Fibroblast of peridontal ligament (primary cell): Measurements from ENCODE around the gene FCRLA.
"Not testable (repeated sequence)": the region's sequence is repeated elsewhere in the genome, so short reads cannot be mapped to it uniquely, and the experiment has no call there.

Experiments used
- DNase-seq: peaks from one replicate; pipeline ENCODE4 v3.0.0-alpha.2; 2010; ENCODE audit errors: extremely low read depth

FCRLA gene

DNA sequence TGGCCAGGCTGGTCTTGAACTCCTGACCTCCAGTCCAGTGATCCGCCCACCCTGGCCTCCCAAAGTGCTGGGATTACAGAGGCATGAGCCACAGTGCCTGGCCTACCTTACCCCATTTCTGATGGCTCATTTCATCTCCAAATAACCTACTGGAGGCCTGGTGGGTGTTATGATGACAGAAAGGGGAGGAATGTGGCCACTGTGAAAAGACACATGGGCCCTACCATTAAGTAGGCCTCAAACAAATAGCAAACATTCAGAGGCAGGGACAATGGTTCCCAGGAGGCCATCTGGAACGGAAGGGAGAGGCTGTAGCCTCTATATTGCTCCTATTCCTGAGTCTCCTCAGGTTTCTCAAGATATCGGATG lies 932 bp upstream of the FCRLA start:
- DNase-seq: no peak

DNA sequence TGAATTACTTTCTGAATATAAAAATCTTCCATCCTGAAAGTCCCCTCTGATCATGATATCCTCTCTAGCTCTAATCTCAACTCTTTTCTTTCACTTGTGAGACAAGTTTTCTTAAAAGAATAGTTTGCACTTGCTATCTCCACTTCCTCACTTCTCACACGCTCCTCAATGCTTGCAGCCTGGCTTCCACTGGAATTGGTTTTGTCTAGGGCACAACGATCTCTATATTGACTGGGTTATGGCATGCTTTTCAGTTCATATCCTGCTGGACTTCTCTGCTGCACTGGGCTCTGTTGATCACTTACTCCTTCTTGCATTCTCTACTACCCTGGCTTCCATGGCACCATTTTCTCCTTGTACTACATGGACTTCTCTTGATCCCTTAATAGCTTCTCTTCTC lies 474 bp downstream of the FCRLA start:
- no peak for DNase-seq

DNA sequence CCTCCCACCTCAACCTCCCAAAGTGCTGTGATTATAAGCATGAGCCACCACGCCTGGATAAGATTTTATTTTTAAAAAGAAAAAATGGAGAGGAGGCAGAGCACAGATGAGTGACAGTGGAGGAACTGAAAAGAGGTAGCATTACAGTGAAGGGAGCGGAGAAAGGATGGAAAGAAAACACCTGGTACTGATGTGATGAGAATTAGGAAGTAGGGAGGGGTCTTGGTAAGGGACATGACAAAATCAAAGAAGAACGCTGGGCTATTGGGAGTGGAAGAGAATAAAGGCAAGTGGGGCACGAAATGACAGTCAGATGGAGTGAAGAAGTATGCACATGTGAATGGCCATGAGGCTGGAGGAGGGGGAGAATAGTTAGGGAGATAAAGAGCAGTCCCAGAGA lies 2.3 kb downstream of the FCRLA start:
- no peak for DNase-seq

DNA sequence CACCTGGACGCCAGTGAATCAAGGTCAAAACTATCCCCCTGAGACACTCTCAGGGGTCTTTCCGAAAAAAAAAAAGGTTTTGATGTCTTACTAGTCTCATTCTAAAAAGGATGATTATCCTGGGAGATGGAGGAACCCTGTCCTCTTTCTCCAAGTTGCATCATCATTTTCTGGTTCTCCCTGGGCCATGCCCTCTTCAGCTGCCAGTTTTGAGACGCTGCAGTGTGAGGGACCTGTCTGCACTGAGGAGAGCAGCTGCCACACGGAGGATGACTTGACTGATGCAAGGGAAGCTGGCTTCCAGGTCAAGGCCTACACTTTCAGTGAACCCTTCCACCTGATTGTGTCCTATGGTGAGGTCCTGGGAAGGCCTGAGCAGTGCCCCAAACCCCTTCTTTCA lies 3.5 kb downstream of the FCRLA start:
- no peak for DNase-seq

DNA sequence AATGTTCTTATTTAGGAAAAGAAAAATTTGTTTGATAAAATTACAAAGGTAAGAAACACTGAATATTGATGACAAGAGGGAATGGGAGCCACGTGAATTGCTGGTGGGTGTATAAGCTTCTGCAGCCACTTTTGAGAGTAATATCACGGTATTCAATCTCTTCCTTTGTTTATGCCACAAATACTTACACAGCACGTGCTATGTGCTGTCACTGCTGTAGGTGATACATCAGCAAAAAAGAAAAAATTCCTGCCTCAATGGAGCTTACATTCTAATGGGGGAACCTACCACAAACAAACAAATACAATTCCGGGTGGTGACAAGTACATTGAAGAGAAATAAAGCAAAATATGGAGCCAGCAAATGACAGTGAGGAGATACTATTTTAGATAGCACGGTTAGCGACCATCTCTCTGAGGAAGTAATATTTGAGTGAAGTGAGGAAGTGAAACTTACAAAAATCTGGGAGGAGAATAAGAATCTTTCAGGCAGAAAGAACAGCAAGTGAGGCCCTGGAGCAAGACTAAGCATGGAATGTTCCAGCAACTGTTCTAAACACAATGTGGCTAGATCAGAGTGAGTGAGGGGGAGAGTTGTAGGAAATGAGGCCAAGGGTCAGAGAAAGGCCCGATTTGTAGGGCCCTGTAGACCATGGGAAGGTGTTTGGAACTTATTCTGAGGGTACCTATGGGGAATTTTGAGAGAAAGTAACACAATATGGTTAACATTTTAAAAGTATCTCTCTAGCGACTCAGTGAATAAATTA lies 11.7 kb downstream of the FCRLA start:
- no peak for DNase-seq

DNA sequence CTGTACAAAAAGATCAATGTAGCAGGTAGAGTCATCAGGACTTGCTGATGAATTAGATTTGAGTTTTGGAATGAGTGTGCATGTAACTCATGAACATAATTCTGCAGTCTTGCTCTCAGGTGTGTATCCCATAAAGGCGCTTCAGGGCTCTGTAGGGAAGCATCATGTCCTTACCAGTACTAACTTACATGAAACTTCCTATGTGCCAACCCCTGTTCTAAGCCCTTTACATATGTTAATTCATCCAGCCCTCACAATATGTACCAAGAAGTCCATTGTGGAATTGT lies 12.2 kb downstream of the FCRLA start:
- DNase-seq: no peak

DNA sequence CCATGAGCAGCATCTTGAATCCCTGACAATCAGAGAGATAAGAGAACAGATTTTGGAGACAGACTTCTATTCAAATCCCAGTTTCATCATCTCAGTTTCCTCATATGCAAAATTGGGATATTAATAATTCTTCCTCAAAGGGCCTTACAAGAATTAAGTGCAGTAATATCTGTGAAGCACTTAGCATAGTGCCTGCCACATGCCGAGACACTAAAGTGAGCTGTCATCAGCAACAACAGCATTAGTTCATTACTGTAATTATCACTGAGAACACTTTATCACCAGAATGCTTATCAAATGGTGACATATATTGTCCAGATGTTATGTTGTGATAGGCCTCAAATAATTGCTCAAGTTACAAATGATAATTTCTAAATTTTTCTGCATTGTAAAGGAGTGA lies 13.4 kb downstream of the FCRLA start:
- no peak for DNase-seq

DNA sequence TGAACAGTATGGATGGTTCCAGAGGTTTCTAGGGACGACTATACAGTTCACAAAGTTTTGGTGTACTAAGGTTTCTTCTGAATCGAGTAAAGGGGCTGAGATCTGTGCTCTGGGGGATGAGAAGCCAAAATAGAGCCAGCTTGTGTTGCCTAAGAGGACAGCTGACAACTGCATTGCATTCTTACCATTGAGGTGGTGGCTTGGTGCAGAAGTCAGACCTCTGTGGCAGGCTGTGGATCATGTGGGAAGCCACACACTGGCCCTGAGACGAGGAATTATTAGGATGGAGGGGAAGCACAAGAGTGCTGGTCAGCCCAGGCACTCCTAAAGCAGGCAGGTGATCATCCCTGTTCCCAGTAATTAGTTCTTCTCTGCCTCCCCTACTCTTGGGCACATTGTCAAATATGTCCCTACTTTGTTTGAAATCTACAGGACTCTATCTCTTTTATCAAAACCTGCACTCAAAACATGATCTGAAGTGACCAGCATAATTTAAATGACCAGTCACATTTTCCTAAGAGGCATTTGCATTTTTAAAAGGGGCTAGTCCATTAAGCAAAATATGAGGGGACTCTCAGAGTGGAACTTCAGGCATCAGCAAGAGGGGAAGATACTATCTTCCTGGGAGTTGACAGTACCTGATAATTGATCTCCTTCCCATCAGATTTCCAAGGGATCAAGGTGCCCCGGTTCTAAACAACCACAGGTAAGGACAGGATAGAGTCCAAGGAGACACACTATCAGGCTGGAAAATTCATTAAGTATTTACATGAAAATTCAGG lies 14.1 kb downstream of the FCRLA start, which contains the start of gene FCRLB:
TSS of gene FCRLB (plus strand) at position 589 of the 782 bp plus-strand sequence. CDS start 1,129 bp downstream, outside the sequence.
- DNase-seq: no peak

DNA sequence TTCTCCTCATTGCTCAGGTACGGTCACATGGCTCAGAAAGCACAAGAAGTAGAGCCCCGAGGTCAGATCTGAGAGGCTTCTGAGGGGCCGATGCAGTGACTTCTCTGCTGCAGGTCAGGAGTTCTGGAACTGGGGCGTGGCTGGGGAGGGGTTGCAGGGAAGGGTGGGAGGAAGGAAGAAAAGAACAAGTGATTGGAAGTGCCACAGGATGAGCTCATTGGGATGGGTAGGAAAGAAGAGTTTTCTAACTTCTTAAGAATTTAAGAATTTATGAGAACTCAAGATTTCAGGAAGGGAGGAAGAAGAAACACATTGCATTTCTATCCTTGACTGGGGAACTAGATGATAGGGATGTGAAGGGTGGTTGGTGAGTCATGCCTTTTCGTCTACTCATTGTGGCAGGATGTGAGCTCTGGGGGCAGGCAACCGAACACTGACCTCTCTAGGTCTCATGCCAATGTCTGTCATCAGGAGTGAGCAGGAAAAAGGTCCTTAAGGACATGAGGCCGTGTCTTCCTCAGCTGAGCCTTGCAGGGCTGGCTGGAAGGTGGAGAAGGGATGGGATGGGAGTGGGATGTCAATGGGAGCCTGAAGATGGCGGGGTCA lies 14.8 kb downstream of the FCRLA start:
- peak; percentile 71 for DNase-seq

DNA sequence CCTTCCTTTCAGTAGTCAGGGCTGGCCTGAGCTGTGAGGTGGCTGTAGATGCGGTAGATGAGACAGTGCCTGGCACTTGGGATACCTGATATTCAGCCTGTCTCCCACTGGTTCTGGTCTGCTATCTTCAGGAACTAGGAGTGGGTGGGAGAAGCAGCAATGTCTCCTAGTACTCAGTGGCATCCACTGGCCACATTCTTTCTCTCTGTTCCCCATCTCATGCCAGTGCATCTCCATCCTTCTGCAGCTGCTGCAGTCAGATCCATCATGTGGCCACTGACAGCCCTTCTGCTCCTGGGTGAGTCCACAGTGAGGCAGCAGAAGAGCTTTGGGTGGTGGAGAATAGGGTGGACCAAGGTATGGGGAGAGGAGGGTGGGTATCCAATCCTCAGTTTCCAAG lies 15.4 kb downstream of the FCRLA start:
- no peak for DNase-seq

DNA sequence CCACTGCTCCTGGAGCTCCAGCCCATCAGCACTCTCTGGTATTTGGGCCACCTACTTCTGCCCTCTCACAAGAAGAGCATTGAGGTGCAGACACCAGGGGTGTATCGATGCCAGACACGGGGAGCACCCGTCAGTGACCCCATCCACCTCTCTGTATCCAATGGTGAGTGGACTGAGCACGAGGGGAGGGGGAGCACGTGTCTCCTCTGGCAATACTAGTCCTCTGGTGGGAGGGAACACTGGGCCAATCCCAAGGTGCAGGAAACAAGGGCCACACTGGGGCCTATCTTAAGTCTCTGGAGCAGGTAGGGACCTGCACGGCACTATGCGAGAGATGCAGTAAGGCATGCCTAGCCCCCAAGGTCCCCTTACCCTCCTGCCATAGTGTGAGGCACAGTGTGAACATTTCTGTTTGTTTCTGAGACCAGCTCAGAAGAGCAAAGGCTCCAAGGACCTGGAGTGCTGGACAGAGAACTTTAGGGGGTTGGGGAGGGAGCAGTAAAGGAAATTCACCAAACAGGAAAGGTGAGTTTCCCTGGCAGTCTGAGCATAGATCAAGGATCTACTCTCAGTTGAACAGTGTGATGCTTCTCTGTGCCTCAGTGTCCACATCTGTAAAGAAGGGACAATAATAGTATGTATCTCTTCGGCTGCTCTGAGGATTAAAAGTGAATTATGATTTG lies 16.6 kb downstream of the FCRLA start:
- DNase-seq: no peak

DNA sequence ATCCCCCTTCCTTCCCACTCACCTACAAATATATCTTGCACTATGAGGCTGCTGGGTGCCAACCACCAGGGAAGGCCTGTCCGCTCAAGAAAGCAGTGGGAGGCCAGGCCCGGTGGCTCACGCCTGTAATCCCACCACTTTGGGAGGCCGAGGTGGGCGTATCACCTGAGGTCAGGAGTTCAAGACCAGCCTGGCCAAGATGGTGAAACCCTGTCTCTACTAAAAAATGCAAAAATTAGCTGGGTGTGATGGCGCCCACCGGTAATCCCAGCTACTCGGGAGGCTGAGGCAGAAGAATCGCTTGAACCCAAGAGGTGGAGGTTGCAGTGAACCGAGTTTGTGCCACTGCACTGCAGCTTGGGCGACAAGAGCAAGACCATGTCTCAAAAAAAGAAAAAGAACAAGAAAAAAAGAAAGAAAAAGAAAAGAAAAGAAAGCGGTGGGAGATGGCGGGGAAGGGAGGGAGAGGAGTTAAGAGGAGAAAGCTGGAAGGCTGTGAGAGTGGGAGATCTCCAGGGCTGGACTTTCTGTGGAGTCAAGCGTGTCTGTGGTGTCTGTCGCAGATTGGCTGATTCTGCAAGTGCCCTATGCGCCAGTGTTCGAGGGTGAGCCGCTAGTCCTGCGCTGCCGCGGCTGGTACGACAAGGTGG lies 18.4 kb downstream of the FCRLA start:
- not testable (repeated sequence) for DNase-seq

DNA sequence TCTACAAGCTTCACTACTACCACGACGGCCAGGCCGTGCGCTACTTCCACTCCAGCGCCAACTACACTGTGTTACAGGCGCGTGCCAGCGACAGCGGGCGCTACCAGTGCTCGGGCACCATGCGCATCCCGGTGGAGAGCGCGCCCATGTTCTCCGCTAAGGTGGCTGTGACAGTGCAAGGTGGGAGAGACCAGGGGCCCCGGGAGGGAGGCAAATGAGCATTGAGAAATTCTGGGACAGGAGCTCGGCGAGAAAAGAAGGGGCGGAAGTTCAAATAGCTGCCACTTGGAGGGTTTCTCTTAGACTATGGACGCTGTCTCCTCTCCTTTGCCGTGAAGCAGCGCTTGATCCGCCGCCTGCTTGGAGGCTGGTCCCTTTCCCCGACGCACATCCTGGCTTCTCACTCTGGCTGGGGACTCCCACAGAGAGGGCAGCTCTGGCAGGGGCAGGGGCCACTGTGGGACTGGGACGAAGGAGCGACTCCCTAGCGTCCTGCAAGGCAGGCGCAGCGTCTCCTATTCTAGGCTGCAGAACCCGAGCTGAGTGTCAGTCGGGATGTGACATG lies 19.0 kb downstream of the FCRLA start:
- DNase-seq: peak; percentile 49

DNA sequence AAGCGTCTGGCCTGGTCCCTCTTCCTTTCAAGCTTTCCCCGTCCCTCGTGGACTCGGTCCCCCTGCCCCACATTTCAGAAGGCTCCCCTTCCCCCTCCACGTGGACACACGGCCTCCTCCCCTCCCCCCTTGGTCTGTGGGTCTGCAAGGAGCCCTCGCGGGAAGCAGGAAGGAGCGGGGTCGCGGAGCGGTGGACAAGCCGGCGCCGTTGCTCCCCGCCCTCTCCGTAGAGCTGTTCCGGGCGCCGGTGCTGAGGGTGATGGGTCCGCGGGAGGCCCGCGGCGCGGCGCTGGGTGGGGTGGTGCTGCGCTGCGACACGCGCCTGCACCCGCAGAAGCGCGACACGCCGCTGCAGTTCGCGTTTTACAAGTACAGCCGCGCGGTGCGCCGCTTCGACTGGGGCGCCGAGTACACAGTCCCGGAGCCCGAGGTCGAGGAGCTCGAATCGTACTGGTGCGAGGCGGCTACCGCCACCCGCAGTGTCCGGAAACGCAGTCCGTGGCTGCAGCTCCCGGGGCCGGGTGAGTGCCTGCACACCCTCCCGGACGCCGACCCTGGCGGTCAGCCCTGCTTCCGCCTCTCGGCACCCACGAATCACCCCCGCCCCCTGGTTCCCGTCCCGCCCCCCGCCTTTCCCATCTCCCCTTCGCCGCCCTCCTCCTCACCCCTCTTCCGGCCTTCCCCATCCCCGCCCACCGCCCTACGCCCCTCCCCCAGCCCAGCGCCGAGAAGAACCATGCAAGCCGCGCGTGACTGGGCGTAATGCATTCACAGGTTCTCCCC lies 19.6 kb downstream of the FCRLA start:
- peak; percentile 78 for DNase-seq

DNA sequence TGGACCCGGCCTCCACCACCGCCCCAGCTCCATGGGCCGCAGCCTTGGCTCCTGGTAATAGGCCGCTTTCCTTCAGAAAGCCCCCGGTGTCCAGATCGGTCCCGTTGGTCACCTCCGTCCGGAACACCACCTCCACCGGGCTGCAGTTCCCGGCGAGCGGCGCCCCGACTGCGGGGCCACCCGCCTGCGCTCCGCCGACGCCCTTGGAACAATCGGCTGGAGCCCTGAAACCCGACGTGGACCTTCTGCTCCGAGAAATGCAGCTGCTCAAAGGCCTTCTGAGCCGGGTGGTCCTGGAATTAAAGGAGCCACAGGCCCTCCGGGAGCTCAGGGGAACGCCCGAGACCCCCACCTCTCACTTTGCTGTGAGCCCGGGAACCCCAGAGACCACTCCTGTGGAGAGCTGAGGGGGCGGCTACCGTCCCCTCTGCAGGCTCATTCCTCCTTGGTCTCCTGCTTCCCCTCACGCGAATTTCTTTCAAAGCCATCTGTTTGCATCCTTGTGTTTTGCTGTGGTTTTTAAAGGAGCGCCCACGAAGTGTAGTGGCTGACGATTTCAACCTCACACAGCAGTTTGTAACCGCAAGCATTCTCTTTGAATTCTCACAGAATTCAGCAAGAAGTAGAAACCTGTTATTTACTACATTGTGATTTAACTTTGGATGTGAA lies 20.4 kb downstream of the FCRLA start:
- DNase-seq: peak; percentile 87

DNA sequence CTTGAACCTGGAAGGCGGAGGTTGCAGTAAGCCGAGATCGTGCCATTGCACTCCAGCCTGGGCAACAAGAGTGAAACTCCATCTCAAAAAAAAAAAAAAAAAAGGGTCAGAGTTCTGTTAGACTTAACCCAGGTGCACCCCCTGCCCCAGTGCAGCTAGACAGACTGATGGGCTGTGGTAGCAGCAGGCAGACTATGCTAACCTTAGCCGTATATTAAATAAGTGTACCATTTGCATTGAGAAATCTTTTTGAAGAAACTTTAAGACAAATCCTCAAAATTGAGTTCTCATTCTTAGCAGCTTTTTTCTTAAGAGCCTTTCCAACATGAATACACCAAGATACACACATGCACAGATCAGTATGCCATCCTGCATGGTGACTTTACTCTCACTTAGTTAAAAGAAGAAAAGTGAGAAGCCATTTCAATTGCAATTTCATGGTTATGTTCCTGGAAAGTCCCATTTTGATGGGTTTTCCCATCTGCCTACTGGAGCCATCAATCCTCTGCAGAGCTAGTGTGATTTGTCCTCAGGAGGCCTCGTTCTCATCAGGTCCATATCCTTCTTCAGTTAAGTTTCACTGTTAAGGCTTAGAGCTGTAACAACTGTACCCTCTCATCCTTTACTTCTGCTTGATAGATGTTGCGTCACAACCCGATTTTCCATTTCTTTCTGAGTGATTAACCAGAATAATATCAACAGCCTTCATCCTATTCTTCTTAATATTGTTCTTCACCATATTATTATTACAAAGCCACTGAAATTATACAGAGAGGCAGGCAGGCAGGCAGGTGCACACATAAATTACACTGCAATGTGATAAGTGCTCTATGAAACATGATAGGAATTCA lies 21.6 kb downstream of the FCRLA start:
- DNase-seq: no peak

DNA sequence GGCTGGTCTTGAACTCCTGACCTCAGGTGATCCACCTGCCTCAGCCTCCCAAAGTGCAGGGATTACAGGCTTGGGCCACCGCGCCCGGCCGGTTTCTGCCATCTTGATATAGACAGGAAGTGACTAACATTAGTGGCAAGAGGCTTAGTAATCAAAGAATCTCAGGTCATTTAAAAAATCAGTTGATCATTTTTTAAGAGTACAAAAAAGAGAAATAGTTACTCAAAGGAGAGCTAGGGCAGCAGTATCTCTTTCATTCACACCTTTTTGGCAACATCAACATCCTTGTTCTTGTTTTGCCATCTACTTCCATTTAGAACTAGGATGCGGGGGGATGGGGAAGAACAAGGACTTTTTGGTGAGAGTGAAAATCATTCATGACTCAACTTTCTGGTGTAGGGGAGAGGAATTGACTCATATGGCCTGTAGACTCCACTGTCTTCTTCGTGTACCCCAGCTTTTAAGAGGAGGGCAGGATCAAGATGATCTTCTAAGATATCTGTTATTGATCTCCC lies 23.1 kb downstream of the FCRLA start:
- DNase-seq: peak; percentile 26

DNA sequence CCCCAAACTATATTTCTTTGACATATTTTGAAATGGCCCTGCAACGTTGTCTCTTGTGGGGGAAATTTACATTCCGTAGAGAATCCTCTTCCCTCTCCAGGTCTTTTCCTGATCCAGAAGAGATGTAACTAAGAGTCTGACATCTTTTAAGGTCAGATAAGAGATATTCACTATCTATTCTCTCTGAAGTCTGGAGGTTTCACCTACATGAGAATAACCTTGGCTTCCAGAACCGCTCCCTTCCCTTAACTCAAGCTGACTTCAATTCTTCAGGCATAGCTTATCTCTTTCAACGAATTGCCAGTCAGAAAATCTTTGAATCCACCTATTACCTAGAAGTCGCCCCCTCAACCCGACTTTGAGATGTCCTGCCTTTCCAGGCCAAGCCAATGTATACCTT lies 24.2 kb downstream of the FCRLA start:
- no peak for DNase-seq
